ACHN (cell line): Measurements from ENCODE around the gene ZBTB7A.

Experiments
- DNase-seq: peaks from one replicate; pipeline ENCODE4 v3.0.0-alpha.2; 2015
- in situ Hi-C: cut with HindIII; loops from 2 replicates; pipeline ENCODE4 v1.10.0; 2017; ENCODE audit warnings: low sequenced_read_pairs, low pct_ligation_motif_present, low pct_unique_long_range_greater_than_20kb

The ZBTB7A gene

DNA sequence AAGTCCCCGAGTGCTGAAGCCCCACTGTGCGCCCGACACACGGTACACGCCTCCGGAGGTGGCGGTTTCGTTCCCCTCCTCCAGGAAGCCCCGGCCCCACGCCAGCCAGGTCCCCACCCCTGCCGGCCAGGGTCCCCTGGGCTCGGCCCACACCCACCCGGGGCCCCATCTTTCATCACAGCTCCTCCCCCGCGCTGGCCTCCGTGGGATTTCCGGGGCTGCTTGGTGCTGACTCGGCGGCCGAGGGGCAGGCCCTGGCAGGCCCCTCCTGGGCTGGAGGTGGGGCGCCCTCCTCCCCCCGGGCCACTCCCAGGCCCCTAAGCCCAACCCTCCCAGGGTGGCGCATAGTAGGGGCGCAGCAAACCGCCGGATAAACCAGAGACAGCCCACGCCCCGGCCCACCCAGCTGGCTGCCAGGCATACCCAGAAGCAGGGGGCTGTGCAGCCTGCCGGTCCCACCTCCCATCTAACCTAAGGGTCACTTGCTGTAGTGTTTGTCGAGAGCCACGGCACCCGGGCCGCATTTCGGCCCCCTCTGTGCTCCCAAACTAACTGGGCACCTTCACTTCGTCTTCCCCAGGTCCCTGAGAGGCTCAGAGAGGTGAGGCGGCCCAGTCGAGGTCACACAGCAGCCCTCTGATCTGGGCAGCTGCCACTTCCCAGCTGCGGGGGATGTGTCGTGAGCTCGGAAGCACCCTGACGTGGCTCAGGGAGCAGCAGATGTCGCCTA lies 6.6 kb downstream of the ZBTB7A start:
- no peak for DNase-seq
- in situ Hi-C loops = no loop called here

DNA sequence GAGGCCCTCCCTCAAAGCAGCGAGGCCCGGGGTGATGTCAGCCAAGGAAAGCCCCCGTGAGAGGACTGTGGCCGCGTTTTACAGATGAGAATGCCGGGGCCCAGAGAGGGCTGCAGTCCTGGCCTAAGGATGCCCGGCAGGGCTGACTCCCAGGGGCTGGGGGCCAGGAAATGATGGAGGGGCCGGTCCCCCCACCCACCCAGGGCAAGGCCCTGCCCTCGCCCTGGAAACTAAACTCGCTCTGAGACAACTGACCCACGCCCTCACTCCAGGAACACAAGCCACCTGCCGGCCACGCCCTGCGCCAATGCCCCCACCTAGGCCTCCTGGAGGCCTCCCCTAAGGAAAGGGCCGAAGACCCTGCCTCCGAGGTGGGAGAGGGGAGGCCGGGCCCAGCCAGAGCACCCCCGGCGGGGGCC lies 7.2 kb downstream of the ZBTB7A start:
- DNase-seq = no peak
- in situ Hi-C loops = no loop called here

DNA sequence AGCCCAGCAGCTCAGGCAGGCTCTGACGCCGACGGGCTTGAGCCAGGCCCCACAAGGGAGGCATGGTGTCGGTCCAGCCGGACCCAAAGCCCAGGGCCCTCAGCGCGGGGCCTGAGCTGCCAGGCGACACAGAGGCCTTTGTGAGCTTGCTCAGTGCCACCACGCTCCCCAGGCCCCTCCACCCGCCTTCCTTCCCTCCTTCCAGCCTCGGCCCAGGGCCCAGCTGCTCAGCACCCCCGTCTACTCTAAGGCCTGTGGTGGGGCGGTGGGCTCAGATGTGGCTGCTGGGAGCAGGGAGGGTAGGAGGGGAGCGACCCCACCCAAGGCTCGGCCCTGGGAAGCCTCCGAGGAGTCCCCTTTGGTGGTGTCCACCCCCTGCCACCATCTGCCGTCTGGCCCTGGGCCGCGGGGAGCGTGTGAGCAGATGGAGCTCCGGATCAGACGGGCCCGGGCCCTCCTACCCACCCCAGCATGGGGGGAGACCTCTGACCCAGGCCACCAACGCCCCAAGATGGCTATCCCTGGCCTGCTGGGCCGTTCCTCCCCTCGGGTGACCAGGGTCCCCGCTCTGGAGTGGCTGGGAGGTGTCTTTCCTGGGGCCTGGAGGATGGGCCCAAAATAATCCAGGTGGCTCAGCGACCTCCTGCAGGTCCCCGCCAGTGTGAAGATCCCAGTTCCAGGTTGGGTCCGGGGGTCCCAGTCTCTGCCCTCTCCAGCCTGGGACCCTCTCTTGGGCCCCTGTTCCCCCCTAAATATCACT lies 7.8 kb downstream of the ZBTB7A start:
- no peak for DNase-seq
- in situ Hi-C loops = no loop called here

DNA sequence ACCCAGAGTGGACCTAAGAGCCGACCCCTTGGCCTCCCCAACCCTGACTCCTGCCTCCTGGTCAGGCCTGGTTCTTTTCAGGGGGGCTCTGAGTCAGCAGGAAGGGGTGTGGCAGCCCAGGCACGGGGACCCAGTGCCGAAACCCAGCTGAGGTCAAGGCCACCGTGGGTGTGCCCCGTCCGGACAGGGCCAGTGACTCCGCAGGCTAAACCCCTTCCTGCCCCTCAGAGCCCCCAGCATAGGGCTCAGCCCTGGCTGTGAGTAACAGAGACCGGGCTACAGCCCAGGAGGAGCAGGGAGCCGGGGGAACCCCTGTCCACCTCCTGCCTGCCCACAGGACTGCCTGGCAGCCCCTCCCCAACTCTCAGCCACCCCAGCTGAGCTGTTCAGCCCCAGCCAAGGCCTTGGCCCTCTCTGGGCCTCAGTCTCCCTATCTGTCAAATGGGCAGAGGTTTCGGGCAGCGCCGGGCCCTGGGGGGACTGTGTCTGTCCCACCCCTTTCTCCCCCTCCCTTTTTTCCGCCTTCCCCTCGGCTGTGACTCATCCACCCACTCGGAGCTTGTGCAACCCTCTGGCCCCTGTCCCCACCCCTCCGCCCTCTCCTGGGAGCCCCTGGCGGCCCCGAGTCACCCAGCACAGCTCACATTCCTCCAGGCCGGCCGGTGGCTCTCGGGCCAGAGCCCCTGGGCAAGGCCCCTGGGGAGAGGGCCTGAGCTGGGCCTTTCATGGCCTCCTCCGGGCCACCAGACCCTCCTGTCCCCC lies 8.6 kb downstream of the ZBTB7A start:
- in situ Hi-C loops = no loop called here
- peak; percentile 24 for DNase-seq

DNA sequence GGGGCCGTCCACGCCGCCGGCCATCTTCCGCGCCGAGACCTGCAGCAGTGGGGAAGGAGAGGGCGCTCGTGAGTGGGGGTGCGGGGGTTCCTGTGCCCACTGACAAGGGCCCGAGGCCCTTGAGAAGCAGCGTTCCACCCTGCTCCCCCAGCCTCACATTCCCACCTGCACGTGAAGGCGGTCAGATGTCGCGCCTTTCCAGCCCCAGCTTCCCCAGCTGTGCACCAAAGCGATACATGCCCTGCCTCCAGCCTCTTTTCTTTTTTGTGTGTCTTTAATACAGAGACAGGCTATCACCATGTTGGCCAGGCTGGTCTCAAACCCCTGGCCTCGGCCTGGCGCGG lies 11.5 kb downstream of the ZBTB7A start:
- in situ Hi-C loops = no loop called here
- DNase-seq = no peak

DNA sequence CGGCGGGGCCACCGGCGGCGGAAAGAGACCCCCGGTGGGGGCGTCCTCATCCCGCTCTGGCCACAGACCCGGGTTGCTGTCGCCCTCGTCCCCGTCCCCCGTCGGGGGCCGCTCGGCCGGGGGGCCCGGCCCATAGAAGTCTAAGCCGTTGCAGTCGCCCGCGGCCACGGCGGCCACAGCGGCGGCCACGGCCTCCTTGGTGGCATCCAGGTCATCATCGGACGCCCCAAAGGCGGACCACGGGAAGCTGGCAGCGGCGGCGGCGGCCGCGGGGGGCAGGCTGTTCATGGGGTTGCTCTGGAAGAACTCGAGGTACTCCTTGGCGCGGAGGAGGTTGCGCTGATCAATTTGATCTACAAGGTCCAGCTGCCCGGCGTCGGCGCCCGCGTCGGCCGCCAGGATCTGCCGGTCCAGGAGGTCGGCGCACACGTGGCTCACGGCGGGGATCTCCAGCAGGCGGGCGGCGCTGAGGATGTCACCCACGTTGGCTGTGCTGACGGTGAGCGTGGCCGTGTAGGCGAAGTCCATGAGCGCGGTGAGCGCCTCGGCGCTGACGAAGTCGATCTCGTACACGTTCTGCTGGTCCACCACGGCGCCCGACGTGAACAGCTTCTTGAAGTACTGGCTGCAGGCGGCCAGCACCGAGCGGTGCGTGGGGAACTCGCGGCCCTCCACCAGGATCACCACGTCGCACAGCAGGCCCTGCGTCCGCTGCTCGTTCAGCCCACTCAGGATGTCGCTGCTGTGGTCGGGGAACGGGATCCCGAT lies 12.1 kb downstream of the ZBTB7A start:
- in situ Hi-C loops = no loop called here
- no peak for DNase-seq

DNA sequence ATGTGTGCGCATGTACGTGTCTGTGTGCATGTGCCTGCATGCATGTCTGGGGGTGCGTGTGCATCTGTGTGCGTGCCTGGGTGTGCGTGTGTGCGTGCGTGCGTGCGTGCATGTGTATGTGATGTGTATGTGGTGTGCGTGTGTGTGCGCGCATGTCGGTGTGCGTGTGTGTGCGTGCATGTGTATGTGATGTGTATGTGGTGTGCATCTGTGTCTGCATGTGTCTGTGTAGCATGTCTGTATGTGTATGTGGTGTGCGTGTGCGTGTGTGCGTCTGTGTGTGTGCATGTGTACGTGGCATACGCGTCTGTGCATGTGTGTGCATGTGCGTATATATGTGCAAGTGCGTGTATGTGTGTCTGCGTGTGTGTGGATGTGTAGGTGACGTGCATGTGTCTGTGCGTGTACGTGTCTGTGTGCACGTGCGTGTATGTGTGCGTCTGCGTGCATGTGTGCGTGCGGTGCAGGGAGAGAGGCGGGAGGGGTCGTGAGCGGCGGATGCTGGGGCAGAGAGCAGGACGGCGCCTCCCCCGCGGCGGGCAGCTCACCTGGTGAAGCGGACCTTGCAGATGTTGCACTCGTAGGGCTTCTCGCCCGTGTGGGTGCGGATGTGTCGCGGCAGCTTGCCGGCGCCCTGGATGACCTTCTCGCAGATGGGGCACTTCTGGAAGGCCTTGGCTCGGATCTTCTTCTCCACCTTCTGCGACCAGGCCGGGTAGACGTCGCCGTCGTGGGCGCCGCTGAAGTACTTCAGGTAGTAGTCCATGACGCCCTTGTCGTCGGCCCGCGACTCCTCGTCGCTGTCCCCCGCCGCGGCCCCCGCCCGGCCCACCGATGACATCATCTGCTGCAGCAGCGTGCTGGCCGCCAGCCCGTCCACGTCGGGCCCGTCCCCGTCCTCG lies 13.0 kb downstream of the ZBTB7A start:
- no peak for DNase-seq
- in situ Hi-C loops = no loop called here

DNA sequence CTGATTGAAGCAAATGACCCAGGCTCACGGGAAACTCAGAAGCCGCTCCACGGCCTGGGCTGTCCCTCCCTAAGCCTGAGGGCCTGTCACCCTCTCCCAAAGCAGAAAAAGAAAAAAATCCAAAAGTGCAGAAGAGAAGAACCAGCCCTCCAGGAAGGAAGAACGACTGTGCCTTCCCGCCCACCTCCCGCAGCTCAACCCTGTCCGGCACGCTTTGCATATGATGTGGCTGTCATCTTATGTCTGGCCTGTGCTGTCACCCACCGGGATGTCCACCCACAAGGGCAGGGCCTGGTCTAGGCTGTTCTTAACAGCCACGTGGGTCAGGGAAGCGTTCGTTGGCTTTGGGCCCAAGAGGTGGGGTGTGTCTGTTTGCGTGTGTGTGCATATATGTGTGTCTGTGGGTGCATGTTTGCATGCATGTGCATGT lies 13.7 kb downstream of the ZBTB7A start:
- no peak for DNase-seq
- in situ Hi-C loops = no loop called here

DNA sequence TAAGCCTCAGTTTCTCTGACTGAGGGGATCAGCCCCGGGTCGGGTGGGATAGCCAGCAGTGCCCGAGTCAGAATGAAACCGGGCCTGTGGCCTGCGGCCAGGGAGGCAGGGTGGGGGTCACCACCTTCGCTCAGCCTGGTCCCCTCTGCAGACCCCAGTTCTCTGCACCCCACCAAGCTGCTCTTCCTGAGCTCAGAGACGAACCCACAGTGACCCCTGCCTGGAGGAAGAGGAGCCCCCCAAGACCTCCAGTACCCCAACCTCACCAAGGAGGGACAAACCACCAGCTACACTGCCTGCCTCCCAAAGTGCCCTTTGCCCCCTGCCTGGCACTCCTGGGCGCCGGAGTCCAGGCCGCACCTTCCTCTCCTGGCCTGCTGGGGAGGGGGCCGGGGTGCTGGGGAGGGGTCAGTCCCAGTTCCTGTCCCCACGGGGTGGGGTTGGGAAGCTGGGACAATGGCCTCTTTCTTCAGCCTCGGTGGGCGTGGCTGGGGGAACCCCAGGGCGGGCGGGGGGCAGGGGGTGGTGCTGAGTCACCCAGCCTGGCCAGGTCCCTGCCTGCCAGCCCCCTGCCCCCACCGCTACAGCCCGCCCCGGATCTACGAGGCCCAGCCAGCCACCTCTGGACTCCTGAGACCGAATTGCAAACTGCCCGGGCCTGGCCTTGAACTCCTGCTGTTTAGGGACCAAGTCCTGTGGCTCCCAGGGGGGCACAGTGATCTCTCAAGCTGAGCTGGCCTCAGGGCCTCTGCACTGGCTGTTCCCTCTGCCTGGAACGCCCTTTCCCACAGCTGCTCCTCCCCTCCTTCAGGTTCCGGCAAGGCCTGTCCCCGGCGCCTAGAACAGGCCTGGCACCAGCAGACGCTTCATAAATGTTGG lies 14.3 kb downstream of the ZBTB7A start:
- in situ Hi-C loops = no loop called here
- no peak for DNase-seq

DNA sequence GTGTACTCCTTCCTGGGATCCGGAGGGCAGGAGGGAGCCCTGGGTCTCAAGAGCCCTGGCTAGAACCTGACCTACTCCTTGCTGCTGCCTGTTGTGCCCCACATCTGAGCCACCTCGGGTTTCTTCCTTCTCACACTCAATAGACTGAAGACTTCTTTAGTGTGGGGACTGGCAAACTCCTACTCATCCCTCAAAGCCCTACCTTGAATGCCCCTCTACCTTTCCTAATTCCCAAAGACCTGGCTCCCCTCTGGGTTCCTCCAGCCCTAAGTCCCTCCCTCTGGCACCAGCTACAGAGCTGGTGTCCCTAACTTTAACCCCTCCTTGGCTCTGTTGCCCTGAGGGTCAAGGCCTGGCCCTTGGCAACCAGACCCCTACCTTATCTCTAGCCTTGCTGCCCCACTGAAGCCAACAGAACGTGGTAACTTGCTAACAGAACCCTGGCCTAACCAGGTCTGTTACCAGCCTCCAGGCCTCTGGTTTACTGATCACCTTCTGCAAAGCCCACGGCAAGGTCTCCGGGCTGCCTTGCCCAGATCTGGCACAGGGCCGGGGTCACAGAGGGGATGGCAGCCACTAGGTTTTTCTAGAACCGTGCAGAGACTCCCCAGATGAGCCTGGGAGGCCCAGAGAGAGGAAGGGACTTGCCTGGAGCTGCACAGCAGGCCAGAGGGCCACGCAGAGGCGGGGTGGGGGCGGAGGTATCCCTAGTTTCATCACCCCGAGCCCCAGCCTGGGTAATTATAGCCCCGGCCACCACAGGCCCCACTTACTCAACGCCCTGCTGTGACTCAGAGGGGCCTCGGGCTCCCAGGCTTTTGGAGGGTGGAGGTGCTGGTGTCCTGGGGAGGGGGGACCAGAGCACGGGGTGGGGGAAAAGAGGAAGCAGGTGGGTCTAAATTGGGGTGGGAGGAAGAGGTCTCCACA lies 15.3 kb downstream of the ZBTB7A start:
- DNase-seq = no peak
- in situ Hi-C loops = no loop called here

DNA sequence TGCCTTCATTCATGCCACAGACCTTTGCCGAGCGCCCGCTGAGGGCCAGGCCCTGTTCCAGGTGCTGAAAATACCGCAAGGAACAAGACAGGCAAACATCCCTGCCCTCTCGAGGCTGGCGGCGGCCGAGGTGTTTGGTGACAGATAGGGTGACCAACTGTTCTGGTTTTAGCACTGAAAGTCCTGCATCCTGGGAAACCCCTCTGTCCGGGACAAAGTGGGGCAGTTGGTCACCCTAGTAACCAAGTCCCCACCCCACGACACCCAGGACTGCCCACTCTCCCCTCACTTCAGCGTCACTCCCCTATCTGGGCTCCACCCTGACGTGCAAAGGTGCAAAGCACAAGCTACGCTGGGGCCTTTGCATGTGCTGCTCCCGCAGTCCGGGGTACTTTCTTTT lies 17.3 kb downstream of the ZBTB7A start:
- in situ Hi-C loops = no loop called here

DNA sequence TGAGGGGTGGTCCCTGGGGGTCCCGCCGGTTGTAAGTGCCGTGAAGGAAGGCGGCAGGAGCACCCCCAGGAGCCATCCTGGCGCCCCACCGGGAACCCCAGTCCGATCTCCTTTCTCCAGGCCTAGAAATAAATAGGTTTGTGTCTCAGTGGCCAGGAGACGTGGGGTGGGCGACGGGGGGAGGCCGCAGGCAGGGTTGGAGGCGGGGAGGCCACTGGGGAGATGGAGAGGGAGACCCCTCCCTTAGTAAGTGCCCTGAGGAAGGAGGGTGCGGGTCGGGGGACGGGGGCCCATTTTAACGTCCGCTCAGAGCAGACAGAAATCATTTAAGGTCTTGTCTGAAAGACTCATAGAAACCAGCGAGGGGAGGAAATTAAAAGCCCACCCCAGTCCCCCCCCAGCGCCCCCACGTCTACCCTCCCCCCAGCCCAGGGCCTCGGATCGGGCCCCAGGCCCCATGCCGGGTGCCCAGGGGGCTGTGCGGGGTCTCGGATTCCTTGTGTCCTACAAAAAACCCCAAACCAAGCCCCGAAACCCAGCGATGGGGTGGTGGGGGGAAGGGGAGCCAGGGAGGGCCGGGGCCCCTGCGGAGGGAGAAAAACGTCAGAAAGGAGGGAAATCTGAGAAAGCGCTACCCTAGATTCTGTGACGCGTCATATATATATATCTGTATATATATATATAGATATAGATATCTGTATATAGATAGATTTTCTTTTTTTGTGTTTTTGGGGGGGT lies 19.6 kb downstream of the ZBTB7A start:
- no peak for DNase-seq
- in situ Hi-C loops = no loop called here

More for the DNA sequence above, 17.3 kb downstream of the ZBTB7A start:
- DNase-seq = no peak

DNA sequence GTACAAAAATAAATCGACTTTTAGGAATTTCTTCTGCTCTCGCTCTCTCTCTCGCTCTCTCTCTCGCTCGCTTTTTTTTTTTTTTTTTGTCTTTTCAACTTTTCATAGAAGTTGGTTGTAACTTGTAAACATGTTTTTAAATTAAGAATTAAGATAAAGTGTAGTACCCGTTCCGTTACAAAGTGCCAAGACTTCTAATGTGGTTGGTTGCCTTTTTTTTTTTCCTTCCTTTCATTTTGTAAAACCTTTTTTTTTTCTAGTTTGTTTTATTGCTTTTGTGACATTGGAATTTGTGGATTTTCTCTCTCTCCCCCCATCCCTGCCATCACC lies 20.4 kb downstream of the ZBTB7A start:
- in situ Hi-C loops = no loop called here
- DNase-seq = no peak

DNA sequence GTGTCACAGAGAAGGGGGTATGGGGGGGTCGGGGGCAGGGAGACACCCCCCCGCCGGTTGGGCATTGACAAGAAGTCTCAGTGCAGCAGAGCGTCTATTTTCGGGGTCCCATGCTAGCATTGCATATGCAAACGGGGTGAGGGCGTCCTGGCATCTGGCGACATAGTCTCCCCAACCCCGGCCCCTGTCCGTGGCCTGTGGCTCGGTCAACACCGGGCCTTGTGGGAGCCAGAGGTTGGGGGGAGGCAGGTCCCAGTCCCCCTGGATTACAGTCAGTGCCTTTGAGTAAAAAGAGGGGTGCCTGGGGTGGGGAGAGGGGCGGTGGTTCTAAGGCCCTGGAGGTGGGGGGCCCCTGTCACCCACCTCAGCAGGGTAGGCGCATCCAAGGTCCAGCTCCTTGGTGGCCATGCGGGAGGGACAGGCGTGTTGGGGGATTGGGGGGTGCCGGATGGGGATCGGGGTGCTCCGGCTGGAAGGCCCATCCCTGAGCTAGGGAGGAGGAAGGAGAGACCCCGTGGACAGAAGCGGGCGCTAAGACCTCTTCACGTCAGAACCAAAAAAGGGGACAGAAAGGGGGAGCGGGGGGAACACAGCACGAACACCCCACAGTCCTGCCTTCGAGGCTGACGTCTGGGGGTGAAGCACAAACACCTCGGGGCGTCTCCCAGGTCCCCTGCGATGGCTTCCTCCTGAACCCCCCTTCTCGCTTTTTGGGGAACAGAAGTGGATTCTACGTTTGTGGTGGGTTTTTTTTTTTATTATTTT lies 20.9 kb downstream of the ZBTB7A start:
- in situ Hi-C loops = no loop called here
- no peak for DNase-seq

DNA sequence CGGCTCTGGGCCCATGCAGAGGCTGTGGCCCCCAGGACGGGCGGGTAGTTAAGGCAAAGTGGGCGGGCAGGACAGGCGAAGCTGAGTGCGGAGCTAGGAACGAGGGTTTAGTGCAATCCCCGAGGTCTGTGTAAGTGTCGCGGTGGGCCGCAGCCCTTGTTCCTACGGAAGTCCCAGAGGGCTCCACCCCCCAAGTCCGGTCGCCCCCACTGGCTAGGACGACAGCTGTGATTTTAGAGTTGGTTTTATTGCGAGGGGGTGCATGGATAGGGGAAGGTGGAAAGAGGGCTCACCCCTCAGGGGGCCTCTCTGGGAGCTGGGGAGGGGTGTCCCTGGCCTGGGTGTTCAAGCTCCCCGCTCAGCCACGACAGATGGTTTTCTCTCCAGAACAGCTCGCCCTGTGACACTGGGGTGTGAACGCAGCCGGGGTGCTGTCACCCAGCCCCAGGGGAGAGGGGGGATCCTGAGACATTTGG lies 21.7 kb downstream of the ZBTB7A start:
- in situ Hi-C loops = no loop called here
- no peak for DNase-seq
